Measurements from ENCODE around the gene HAPLN3.
"Not testable (repeated sequence)": the region's sequence is repeated elsewhere in the genome, so short reads cannot be mapped to it uniquely, and the experiment has no call there.

Gene HAPLN3, protein sequence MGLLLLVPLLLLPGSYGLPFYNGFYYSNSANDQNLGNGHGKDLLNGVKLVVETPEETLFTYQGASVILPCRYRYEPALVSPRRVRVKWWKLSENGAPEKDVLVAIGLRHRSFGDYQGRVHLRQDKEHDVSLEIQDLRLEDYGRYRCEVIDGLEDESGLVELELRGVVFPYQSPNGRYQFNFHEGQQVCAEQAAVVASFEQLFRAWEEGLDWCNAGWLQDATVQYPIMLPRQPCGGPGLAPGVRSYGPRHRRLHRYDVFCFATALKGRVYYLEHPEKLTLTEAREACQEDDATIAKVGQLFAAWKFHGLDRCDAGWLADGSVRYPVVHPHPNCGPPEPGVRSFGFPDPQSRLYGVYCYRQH

GRCh38 chr15:88894819-88895767 is at the start of gene HAPLN3:
TSS of gene HAPLN3 (minus strand) at chr15:88895544. CDS start at chr15:88887298, 8,246 bp downstream.
- peak; percentile 61 for DNase-seq (ENCODE audit: low spot score)

DNA sequence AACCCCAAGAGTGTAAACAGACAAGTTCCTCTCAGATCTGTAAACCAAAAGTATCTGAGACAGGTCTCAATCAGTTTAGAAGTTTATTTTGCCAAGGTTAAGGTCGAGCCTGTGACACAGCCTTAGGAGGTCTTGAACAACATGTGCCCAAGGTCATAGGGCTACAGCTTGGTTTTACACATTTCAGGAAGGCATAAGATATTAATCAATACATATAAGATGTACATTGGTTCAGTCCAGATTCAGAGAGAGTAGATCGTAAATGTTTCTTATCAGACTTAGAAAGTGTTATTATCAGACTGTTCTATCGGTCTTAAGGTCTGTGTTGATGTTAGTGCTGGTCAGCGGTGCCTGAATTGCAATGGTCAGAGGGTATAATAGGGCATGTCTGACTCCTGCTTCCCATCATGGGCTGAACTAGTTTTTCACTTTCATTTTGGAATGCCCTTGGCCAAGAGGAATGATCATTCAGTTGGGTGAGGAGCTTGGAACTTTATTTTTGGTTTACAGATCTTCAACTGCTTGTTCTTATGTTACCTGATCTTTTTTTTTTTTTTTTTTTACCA is 44.8 kb upstream of the HAPLN3 start:
- DNase-seq (ENCODE audit: low spot score) = no peak

DNA sequence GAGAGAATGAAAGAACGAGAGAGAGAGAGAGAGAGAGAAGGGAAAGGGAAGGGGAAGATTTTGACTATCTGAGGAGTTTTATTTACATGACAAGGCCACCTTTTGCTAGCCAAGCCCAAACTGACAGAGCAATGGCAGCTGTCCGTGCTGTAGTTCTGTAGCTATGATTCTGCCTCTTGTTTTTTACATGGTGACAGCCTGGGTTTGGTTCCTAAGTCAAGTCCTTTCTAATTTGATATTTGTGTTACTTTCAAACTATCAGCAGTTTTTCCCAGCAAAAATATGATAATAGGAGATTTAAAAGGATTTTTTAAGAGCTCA is 44.1 kb upstream of the HAPLN3 start:
- no peak for DNase-seq (ENCODE audit: low spot score)

DNA sequence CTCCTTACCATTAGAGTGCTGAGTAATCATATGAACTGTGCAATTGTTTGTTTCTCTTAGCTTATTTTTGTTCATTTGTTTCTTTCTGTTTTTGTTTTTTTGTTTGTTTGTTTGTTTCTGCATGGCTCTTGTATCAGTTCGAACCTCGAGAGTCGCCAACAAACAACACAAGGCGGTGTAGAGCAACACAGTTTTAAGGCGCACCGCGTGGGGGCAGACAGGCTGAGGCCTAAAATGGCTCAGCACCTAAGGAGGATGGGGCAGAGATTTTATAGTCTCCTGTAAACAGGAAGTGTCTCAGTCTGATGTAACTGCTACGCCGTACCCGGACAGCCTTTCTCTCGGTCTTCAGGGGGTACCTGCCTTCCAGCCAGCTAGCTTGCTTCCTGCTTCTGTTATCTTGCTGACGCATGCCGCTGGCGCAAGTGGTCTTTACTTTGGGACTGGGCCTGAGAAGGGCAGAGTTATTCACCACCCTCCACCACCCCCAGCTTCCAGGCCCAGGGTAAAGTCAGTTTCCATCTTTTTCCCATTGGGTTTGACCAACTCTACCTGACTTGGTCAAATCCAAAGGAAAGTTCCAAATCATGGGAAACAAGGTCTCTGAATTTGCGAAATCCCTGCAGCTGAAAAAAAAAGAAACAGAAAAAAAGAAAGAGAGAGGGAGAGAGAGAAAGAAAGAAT is 43.6 kb upstream of the HAPLN3 start:
- DNase-seq (ENCODE audit: low spot score) = no peak

GRCh38 chr15:88934449-88934848 is 39.1 kb upstream of the HAPLN3 start:
- not testable (repeated sequence) for DNase-seq (ENCODE audit: low spot score)

DNA sequence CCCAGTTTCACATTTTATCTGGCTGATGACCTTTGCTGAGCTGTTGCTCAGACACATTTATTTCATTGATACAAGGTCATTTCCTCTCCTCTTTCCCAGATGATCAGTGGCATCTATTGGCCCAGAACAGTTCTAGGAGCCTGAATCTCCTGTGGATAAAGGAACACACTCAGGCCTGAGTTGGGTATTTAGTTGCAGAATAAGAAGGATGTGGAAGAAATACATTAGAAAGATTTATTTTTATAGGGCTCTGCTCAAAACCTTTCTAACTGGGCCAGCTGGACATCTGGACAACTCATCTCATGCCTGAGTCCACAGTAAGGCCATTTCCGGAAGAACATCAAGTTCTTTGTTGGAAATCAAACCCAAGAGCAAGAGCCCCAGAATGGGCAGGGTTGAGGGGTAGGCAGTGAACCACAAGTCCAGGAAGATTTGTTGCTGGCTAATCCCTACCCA is 37.6 kb upstream of the HAPLN3 start:
- no peak for DNase-seq (ENCODE audit: low spot score)

DNA sequence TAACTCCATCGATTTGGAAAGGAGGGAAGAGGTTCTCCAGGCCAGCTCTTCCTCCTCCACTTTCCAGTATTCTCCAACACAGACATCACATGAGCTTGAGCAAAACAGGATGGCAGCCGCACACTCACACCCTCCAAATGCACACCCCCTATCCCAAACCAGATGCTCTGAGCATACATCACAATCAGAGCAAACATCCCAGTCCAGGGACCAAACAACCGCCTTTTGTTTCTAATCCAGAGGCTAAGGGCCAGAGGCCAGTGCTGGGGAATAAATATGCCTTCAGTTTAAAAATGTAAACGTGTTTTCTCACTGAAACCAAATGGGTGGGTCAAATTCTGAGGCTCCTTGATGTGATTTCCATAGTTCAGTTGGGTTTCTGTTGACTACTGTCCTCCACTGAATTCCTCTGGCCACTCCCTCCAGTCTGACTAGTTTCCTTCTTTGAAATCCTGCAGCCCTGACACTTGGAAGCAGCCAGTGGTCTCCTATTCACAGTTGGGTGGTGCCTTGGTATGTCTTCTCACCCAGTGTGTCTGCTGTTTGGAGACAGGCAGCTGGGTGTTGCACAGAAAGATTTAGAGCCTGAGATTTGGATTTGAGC is 37.0 kb upstream of the HAPLN3 start:
- peak; percentile 15 for DNase-seq (ENCODE audit: low spot score)

DNA sequence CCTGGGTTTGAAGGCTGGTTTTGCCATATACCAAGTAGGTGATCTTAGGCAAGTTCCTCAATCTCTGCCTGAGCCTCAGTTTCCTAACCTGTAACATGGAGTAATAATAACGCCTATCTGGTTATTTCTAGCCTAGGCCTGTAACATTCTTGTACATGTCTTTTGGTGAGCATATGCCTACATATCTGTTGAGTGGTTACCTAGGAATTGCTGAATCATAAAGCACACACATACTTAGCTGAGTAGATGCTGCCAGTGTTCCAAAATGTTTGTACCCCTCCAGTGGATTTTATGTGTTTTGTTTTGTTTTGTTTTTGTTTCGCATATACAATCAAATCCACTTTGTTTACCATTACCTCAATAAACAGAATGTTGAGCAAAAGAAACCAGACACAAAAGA is 35.2 kb upstream of the HAPLN3 start:
- DNase-seq (ENCODE audit: low spot score) = no peak

DNA sequence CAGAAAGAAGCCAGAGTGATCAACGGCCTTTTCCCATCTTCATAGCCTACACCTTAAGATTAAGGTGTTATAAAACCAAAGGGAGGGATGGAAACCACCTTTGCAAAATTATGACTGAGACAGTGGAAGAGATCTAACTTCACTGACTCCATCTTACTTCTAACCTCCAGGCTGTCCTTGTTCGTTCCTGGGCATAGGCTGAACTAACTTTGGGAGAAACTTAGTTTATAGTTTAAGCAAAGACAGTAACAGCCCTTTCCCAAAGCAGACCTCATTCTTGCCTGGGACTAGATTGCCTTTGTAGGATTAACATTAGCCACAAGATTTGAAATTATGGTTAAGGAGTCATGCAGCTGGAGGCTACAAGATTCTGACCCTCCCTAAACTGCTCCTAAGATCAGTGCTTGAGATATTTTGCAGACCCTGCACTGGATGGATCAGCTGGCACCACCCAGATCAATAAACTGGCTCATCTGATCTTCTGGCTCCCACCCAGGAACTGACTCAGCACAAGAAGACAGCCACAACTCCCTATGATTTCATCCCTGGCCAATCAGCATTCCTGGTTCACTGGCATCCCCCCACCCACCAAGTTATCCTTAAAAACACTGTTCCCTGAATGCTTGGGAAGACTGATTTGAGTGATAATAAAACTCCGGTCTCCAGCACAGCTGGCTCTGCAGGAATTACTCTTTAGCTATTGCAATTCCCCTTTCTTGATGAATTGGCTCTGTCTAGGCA is 34.2 kb upstream of the HAPLN3 start:
- not testable (repeated sequence) for DNase-seq (ENCODE audit: low spot score)

DNA sequence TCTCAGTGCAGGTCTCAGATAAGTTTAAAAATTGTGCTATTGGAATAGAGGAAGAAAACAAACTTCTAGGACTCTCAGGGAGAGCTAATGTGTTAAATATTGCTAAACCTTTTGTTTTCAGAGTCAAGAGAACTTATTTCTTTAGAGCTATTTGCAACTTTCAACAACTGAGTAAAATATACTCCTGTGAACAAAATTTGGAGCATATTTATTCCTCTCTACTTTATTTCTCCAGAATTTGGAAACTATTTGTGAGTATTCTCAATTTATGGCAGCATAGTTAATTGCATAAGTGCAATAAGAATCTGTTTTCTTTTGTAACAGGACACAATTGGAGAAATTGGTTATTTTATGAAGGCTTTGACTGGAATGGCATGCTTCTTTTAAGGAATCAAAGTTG is 32.8 kb upstream of the HAPLN3 start:
- DNase-seq (ENCODE audit: low spot score) = not testable (repeated sequence)

- not testable (repeated sequence) for DNase-seq (ENCODE audit: low spot score)
Measured at GRCh38 chr15:88925648-88926047, 30.3 kb upstream of the HAPLN3 start.

DNA sequence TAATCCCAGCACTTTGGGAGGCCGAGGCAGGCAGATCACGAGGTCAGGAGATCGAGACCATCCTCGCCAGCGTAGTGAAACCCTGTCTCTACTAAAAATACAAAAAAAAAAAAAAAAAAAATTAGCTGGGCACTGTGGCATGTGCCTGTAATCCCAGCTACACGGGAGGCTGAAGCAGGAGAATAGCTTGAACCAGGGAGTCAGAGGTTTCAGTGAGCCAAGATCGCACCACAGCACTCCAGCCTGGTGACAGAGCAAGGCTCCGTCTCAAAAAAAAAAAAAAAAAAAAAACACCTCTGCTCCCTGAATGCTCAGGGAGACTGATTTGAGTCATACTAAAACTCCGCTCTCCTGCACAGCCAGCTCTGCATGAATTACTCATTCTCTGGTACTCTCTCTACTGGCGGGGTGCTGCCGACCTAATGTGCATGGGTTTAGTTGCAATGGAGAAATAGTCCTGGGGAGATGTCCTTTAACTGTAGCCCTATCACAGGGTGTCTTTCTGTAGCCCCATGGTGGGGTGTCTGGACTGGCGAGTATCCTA is 25.6 kb upstream of the HAPLN3 start:
- DNase-seq (ENCODE audit: low spot score) = not testable (repeated sequence)

- DNase-seq (ENCODE audit: low spot score) = no peak
Measured at GRCh38 chr15:88920186-88920891, 25.0 kb upstream of the HAPLN3 start.

DNA sequence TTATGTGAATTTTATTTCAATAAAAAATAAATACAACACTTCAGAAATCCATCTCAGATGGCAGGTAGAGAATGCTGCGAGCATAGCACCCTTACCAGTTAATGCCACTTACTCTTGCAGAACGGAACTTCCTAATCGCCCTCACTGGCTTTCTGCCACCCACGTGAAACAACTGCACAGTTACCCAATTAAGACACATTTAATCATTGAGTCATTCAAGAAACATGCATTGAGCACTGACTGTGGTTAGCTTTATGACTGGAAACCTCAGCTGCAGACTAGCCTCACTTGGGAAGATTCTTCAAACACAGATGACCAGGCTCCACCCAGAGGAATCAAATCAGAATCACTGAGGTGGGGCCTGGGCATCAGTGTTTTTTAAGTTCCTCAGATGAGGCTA is 23.4 kb upstream of the HAPLN3 start:
- peak; percentile 27 for DNase-seq (ENCODE audit: low spot score)

DNA sequence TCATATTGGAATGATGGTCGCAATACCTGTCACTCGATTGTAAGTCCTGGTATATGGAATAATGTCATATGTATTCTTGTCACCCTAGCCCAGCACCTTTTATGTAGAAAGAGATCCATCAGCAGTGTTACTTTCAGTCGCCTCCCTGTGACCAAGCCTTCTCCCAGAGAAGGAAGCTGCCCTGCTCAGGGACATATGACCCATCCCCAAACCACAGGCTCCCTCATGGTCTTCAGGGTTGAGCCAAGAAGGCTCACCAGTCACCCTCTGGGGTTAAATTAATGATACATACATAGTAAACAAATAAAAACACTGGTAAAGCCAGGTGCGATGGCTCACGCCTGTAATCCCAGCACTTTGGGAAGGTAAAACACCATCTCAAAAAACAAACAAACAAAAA is 22.4 kb upstream of the HAPLN3 start:
- DNase-seq (ENCODE audit: low spot score) = no peak

DNA sequence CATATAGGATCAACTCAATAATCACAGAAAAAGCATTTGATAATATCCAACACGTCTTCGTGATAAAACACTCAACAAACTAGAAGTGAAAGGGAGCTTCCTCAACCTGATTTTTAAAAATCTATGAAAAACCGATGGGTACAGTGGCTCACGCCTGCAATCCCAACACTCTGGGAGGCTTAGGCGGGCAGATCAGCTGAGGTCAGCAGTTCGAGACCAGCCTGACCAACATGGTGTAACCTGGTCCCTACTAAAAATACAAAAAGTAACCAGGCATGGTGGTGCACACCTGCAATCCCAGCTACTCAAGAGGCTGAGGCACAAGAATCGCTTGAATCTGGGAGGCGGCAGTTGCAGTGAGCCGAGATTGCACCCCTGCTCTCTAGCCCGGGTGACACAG is 20.0 kb upstream of the HAPLN3 start:
- DNase-seq (ENCODE audit: low spot score) = no peak

DNA sequence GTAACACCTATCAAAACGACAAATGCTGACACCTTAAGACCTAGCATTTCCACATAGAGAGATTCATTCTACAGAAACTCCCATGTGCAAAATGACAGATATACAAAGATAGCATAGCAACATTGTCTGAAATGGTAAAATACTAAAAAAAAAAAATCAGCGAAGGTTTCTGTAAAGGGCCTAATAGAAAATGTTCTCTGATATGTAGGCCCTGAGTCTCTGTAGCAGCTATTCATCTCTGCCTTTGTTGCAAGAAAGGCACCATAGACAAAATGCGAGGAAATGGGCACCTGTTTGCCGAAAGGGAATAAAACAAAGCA is 18.5 kb upstream of the HAPLN3 start:
- DNase-seq (ENCODE audit: low spot score) = no peak

GRCh38 chr15:88913017-88913849 is 17.9 kb upstream of the HAPLN3 start, which contains the start of gene MFGE8:
TSS of gene MFGE8 (minus strand) at chr15:88913379. CDS start at chr15:88913319, 60 bp downstream.
- DNase-seq (ENCODE audit: low spot score) = peak; percentile 86

DNA sequence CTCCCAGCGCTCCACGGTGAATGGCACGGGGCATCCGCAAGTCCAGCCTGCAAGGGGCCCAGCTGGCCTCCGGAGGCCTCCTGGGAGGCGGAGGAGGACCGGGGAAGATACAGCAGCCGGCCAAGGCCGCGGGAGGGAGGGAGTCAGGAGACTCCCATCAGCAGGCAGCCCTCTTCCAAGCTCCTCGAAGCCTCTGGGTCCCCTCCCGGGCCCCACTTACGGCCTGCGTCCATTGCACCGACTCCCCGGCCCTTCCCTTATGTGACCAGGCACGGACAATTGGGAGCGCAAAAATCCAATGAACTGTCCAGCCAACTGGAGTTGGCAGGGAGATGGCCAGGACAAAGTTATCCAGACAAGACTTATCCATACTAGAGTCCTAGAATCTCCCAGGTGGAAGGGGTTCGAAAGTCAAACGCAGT is 17.2 kb upstream of the HAPLN3 start:
- DNase-seq (ENCODE audit: low spot score) = peak; percentile 44
